ENCODE data around the gene FOXL3.

GRCh38 chr7:294440-295154 lies 4.6 kb downstream of the FOXL3 start:
- TF ChIP-seq EZH2phosphoT487 (IDR thresholded peaks at IDR 0.05; ENCODE audit: low read depth) (no peak), CTCF (IDR thresholded peaks at IDR 0.05; ENCODE audit: low read depth, low read length) (no peak)
